Motor neuron (in vitro differentiated cells): ENCODE data around the gene TNFAIP8L1. TPM values are rescaled to one million over a fixed set of nuclear protein-coding genes. Genes with fewer than 3 reads are reported as not detected.

Experiments
- ATAC-seq, 8 experiments: fragments of 200-7000 bp; cut with Tn5 transposase; replicated peaks in 6 of 8; 2 replicates each; pipeline ENCODE4 v1.8.0; 2021; ENCODE audit warnings: mild to moderate bottlenecking in 8 of 8, moderate library complexity in 8 of 8
- H3K27ac ChIP-seq, 2 donors: fragments of 250-450 bp; sonication (Bioruptor Pico); 2 replicates each; pipeline ENCODE4 v1.9.0; 2021; ENCODE audit warnings: antibody characterized with exemption in 2 of 2, mild to moderate bottlenecking in 2 of 2, moderate library complexity in 1 of 2
- H3K4me1 ChIP-seq, 2 donors: fragments of 250-450 bp; sonication (Bioruptor Pico); replicated peaks in 1 of 2; 2 replicates each; pipeline ENCODE4 v1.6.1; 2021; ENCODE audit warnings: antibody characterized with exemption in 2 of 2, mild to moderate bottlenecking in 2 of 2, moderate library complexity in 1 of 2
- H3K4me3 ChIP-seq, 5 donors: fragments of 250-450 bp; sonication (Bioruptor Pico); 2 replicates each; pipeline ENCODE4 v1.9.0; 2021; ENCODE audit warnings: antibody characterized with exemption in 5 of 5, mild to moderate bottlenecking in 5 of 5, moderate library complexity in 4 of 5
- WGBS, 10 experiments: fragments of 450-650 bp; shearing (Covaris generic); methylation state at CpG; one replicate each; pipeline ENCODE4 v1.0.0; 2022; 5-methylcytosine and 5-hydroxymethylcytosine counted together
- in situ Hi-C, 9 experiments: fragments of 400-800 bp; cut with MboI; loops; one replicate each; pipeline ENCODE4 v1.15.0; 2021; ENCODE audit warnings: low sequenced_read_pairs in 9 of 9, low pct_unique_long_range_greater_than_20kb in 2 of 9; ENCODE audit not compliant: unreplicated experiment in 9 of 9
- total RNA-seq, 8 experiments: library from RNA; unstranded; fragments of 300-600 nt; gene quantifications; 2 replicates each; pipeline versions ENCODE4 v1.2.3 to v1.2.4, GENCODE V29; 2022

The TNFAIP8L1 gene
- total RNA-seq, 8 experiments from 2014 or later, result 0.61 to 5.7 (median 2.6) TPM

DNA sequence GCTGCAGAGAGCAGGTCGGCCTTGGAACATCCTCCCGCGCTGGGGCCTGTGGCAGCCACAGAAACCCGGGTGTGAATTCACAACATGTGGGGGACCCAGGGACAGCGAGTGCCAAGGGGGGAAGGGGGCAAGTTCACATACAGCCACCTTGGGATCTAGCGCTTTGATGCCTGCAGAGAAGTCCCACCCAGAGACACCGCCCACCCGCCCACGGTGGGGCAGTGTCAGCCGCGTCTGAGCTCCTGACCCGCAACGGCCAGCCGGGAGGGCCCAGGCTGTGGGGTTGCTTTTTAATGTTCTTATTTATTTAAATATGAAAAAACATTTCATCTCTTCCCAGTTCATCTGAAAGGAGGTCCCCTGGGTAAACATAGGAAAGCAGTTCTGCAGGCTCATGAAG, 17.9 kb downstream of the TNFAIP8L1 start:
- in situ Hi-C loops, result no loop called here
- Histone ChIP-seq H3K4me1 (no peaks in the 10 kb centered on the region), H3K4me3 (no peak overlapping the region), H3K27ac (no peak overlapping the region)
- WGBS, 10 experiments, result no CpG with 5 or more reads among the region's 14 CpGs
- peak in 1 of 8 experiments; percentile 18 for ATAC-seq

DNA sequence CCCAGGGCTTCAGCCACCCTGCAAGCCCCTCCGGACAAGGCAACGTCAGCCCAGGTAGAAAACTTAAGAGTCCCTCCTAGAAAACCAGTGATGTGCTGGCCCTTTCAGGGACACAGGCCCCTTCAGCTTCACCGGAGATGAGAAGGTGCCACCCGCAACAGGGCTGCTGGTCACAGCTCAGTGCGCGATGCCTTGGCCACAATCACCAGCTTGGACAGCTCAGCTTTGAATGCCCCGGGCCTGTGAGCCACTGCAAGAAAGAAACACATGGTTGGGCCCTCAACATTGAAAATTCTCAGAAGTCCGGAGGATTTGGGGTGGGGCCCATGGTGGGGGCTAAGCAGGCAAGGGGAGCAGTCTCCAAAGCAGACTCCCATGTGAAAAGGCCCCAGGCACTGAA, 18.5 kb downstream of the TNFAIP8L1 start:
- ATAC-seq, result no peak
- no peak overlapping the region for H3K4me3 ChIP-seq
- in situ Hi-C loops, result no loop called here
- H3K4me1 ChIP-seq, result no peaks in the 10 kb centered on the region
- 60 to 100% (median 94%) methylated on average over 1 to 5 of the region's 8 CpGs; no CpG with 5 or more reads in 4 of the 10 experiments for WGBS, 10 experiments
- no peak overlapping the region for H3K27ac ChIP-seq

DNA sequence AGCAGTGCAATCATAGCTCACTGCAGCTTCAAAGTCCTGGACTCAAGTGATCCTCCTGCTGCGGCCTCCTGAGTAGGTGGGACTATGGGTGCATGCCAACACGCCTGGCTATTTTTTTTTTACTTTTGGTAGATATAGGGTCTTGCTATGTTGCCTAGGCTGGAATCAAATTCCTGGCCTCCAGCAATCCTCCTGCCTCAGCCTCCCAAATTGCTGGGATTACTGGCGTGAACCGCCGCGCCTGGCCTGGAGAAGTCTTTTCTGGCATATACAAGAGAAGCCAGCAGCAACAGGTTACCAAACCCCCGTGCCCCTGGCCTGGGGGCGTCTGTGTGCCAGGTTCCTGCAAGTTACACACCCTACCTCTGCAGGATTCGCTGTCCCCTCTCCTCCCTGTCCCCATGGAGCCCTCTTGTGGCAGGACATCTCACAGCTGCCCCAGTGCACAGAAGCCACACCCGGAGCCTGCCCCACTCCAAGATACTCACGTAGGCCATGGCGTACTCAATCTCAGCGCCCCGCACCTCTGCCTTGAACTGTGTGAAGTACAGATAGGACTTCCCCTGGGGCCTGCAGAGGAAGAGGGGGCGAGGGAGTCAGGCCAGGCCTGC, 21.0 kb downstream of the TNFAIP8L1 start:
- peak in 5 of 8 experiments; percentile 9 to 59 (median 23) for ATAC-seq
- 90 to 100% (median 96%) methylated on average over 2 to 11 of the region's 15 CpGs; no CpG with 5 or more reads in 4 of the 10 experiments for WGBS, 10 experiments
- in situ Hi-C loops, result no loop called here

DNA sequence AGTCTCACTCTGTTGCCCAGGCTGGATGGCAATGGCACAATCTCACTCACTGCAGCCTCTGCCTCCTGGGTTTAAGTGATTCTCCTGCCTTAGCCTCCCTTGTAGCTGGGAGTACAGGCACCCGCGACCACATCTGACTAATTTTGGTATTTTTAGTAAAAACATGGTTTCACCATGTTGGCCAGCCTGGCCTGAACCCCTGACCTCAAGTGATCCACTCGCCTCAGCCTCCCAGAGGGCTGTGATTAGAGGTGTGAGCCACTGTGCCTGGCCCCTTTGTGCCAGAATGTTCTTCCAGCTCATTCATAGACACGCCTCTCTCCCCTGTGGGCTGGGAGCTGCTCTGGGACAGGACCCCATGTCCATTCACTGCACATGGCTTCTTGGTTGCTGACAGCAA, 21.7 kb downstream of the TNFAIP8L1 start:
- Histone ChIP-seq H3K4me1 (no peaks in the 10 kb centered on the region), H3K4me3 (no peak overlapping the region), H3K27ac (no peak overlapping the region)
- WGBS, 10 experiments, result 80 to 100% (median 90%) methylated on average over 1 to 2 of the region's 4 CpGs; no CpG with 5 or more reads in 6 of the 10 experiments
- ATAC-seq, result no peak
- in situ Hi-C loops, result no loop called here

More for the DNA sequence above, 21.0 kb downstream of the TNFAIP8L1 start:
- no peak overlapping the region for H3K27ac ChIP-seq
- no peaks in the 10 kb centered on the region for H3K4me1 ChIP-seq
- H3K4me3 ChIP-seq, result no peak overlapping the region

DNA sequence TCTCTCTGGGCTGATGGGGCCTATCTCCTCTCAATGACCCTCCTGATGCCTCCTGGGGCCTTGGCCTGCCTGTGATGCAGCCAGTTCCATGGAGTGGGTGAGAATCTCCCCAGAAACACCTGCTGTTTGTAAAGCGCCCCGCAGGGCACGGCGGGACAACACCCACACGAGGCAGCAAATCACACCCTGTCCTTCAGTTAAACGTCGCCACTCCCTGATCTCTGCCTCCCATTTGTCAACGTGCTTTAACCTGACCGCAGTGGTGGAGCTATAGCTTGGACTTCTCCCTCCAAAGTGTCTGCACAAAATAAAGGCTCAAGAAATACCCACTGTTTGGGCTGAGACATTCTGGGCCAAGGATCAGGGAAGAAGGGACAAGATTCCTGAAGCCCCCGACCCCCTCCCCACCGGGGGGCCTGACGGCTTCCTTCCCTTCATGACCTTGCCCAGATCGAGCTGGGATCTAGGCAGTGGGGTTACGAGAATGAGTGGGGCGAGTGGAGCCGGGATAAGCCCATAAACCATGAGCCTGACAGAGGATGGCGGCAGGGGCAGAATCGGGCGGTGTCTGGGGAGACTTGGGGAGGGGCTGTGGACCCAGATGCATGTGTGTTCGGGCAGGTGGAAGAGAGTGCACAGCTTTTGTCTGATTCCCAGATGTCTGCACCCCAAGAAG, 22.8 kb downstream of the TNFAIP8L1 start:
- 60 to 87% (median 80%) methylated on average over 1 to 6 of the region's 20 CpGs; no CpG with 5 or more reads in 4 of the 10 experiments for WGBS, 10 experiments
- in situ Hi-C loops, result no loop called here
- no peak overlapping the region for H3K27ac ChIP-seq
- ATAC-seq, result peak in 1 of 8 experiments; percentile 3
- no peak overlapping the region for H3K4me3 ChIP-seq
- no peaks in the 10 kb centered on the region for H3K4me1 ChIP-seq

DNA sequence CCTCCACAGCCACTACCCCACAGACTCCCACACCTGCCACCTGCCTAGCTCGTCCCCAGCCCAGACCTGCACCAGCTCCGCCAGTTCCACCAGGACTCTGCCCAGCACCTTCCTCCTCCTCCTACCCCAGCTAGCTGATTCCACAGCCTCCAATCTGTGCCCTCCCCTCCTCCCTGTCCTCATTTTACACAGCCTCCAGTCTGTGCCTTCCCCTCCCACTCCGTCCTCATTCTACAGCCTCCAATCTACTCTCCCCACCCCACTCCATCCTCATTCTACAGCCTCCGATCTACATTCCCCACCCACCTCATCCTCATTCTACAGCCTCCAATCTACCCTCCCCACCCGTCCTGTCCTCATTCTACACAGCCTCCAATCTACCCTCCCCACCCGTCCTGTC, 23.5 kb downstream of the TNFAIP8L1 start:
- no peak overlapping the region for H3K4me3 ChIP-seq
- no peak overlapping the region for H3K27ac ChIP-seq
- in situ Hi-C loops, result no loop called here
- ATAC-seq, result peak in 3 of 8 experiments; percentile 11 to 17 (median 13)
- no peaks in the 10 kb centered on the region for H3K4me1 ChIP-seq
- no CpG with 5 or more reads among the region's 6 CpGs for WGBS, 10 experiments

DNA sequence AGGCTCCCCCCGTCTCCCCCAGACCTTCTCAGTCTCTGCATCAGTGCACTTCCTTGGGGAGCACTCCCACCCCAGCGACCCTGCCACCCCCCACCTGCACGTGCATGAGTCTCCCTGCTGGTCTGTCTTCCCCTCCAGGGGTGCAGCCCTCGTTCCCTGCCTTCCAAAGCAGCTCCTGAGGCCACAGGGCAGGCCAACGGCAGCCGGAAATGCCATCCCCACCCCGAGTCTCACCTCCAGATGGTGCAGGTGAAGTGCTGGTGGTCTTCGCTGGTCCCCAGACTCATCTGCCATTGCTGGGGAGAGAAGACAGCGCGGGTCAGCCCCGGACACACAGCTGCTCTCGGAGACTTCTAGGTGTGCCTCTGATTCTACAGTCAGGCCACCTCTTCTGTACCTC, 25.3 kb downstream of the TNFAIP8L1 start:
- H3K27ac ChIP-seq, result no peak overlapping the region
- WGBS, 10 experiments, result 100% methylated on average over 2 of the region's 12 CpGs; no CpG with 5 or more reads in 9 of the 10 experiments
- H3K4me1 ChIP-seq, result peaks cover 5 to 7% of the 10 kb centered on the region in 2 donors
- no peak overlapping the region for H3K4me3 ChIP-seq
- ATAC-seq, result peak in 1 of 8 experiments; percentile 4
- in situ Hi-C loops, result no loop called here

DNA sequence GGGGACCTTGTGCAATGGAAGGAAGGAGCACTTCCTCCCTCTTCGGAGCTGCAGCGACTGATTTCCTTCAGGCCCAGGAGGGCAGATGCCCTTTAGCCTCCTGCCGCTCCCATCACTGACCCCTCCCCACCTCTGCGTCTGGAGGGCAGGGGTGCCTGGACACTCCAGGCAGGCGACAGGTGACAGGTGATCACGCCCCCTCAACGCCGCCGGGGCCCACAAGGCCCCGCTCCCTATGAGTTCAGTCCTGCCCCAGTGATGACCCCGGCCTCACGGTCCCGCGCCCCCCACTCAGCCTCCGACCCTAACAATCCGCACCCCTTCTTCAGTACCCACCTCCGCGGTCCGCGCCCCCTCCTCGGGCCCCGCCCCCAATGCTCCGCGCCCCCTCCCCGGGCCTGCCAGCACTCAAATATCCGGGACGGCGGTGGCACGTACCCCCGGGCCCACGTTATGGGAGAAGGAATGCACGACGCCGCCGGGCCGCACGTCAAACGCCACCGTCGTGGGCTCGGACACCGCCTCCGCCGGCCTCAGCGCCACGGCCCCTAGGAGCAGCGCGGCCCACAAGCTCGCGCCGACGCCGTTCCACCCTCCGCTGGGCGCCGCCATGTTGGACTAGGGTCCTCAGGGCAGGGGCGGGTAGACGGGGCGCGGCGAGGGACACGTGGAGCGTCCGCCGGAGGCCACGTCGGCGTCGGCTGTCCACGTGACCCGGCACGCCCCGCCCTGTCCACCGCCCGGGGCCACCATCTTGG, 30.6 kb downstream of the TNFAIP8L1 start, which contains the start of gene MYDGF:
Gene MYDGF (minus strand): TSS at position 620 of the 758 bp plus-strand sequence. CDS start 8 bp downstream, at position 612.
- in situ Hi-C loops, result no loop called here
- peaks cover 5 to 9% of the 10 kb centered on the region in 2 donors for H3K4me1 ChIP-seq
- 0 to 18% (median 0%) methylated on average over 1 to 16 of the region's 75 CpGs; no CpG with 5 or more reads in 3 of the 10 experiments for WGBS, 10 experiments
- peak; percentile 88 to 95 (median 91) for ATAC-seq
- H3K4me3 ChIP-seq, result peak within 1 kb of the TSS; percentile 77 to 100 (median 90)
- H3K27ac ChIP-seq, result peak within 1 kb of the TSS; percentile 89 to 96

DNA sequence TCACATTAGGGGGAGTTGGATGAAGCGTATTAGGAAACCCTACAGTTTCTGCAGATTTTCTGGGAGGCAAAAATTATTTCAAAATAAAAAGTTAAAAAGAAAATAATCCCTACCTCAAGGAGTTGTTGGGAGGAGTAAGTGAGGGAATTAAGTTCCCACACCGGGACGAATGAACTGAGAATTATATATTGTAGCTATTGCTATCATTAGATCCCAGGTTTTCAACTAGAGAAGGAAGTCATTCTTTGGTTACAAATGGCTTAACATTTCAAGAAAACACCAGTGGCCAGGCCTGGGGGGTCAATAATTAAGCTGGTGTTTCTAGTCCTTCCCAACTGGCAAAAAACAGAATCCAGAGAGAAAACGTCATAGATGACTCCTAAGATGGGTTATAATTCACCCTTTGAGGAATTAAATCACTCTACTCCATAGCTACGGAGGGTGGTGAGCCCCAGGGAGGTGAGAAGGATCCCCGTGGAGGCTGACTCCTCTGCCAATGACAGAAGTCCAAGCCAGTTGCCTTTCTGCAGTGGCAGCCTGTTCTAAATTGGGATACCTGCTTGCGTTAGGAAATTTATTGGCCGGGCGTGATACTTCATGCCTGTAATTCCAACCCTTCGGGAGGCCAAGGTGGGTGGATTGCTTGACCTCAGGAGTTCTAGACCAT, 32.0 kb downstream of the TNFAIP8L1 start:
- no peak for ATAC-seq
- in situ Hi-C loops, result no loop called here
- 6 to 100% (median 70%) methylated on average over 2 to 9 of the region's 10 CpGs; no CpG with 5 or more reads in 1 of the 10 experiments for WGBS, 10 experiments
- Histone ChIP-seq H3K4me1 (peaks cover 5 to 13% of the 10 kb centered on the region in 2 donors), H3K27ac (peak overlapping the region in 1 of 2 donors; percentile 64), H3K4me3 (no peak overlapping the region)

DNA sequence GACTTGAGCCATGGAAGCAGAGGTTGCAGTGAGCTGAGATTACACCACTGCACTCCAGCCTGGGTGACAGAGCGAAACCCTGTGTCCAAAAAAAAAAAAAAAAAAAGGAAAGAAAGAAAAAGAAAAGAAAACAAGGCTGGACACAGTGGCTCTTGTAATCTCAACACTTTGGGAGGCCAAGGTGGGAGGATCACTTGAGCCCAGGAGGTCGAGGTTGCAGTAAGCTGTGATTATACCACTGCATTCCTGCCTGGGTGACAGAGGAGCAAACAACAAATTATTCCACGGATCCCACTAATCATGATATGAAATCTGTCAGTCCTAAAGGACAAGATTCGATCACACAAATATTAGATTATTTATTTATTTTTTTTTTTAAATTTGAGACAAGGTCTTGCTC, 33.9 kb downstream of the TNFAIP8L1 start:
- Histone ChIP-seq H3K4me3 (no peak overlapping the region), H3K4me1 (peaks cover 5 to 13% of the 10 kb centered on the region in 2 donors), H3K27ac (no peak overlapping the region)
- ATAC-seq, result no peak
- WGBS, 10 experiments, result 42 to 100% (median 82%) methylated on average over 1 to 4 of the region's 4 CpGs
- in situ Hi-C loops, result no loop called here

DNA sequence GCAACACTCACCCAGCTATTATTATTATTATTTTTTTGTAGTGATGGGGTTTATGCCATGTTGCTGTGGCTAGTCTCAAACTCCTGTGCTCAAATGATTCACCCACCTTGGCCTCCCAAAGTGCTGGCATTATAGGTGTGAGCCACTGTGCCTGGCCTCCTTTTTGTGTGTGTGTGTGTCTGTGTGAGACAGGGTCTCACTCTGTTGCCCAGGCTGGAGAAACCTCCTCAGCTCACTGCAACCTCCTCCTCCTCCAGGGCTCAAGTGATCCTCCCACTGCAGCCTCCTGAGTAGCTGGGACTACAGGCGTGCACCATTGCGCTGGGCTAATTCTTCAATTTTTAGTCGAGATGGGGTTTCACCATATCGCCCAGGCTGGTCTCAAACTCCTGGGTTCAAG, 34.4 kb downstream of the TNFAIP8L1 start:
- WGBS, 10 experiments, result 60 to 100% (median 100%) methylated on average over 1 to 3 of the region's 4 CpGs; no CpG with 5 or more reads in 4 of the 10 experiments
- in situ Hi-C loops, result no loop called here

DNA sequence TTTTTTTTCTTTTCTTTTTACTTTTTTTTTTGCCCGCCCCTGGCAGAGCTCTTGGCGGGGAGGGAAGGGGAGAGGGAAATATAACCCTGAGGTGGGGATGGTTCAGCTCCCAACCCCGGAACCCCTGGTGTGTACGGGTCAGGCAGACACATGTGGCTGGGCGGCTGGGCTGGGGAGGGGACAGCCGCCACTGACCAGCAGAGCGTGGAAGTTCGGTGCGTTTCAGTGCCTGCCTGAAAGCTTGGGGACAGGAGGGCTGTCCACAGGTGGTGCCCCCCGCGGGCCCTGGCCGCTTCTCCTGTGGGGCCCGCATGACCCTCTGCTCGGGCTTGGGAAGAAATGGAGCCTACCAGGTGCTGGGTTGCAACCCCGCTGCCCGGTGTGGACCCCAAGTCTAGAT, 36.0 kb downstream of the TNFAIP8L1 start:
- no peak for ATAC-seq
- H3K4me3 ChIP-seq, result no peak overlapping the region
- in situ Hi-C loops, result no loop called here
- 95 to 100% (median 100%) methylated on average over 1 to 4 of the region's 16 CpGs; no CpG with 5 or more reads in 6 of the 10 experiments for WGBS, 10 experiments
- no peak overlapping the region for H3K27ac ChIP-seq
- H3K4me1 ChIP-seq, result peaks cover 6 to 10% of the 10 kb centered on the region in 2 donors

More for the DNA sequence above, 34.4 kb downstream of the TNFAIP8L1 start:
- Histone ChIP-seq H3K4me3 (no peak overlapping the region), H3K4me1 (peaks cover 10 to 12% of the 10 kb centered on the region in 2 donors), H3K27ac (no peak overlapping the region)
- ATAC-seq, result no peak
